HL-60 (cell line): ENCODE measurements around the gene KAT8.

Experiments used
- GABPA ChIP-seq: IDR thresholded peaks from 2 replicates; pipeline ENCODE4 v1.6.1; 2012; ENCODE audit warnings: low read depth
- POLR2AphosphoS5 ChIP-seq: IDR thresholded peaks from 2 replicates; pipeline ENCODE4 v1.6.1; 2012; ENCODE audit warnings: low read depth
- SPI1 ChIP-seq: IDR thresholded peaks from 2 replicates; pipeline ENCODE4 v1.6.1; 2012; ENCODE audit warnings: low read depth, mild to moderate bottlenecking, borderline replicate concordance
- TF ChIP-seq, protein P1 (sequence below): IDR thresholded peaks from one replicate; pipeline ENCODE4 v1.5.1; 2011; ENCODE audit warnings: low read length, control low read depth, inconsistent platforms; ENCODE audit not compliant: insufficient read depth
- TF ChIP-seq, protein P2 (sequence below): IDR thresholded peaks from 2 replicates; pipeline ENCODE4 v1.6.1; 2012; ENCODE audit warnings: low read depth; ENCODE audit not compliant: insufficient replicate concordance

DNA sequence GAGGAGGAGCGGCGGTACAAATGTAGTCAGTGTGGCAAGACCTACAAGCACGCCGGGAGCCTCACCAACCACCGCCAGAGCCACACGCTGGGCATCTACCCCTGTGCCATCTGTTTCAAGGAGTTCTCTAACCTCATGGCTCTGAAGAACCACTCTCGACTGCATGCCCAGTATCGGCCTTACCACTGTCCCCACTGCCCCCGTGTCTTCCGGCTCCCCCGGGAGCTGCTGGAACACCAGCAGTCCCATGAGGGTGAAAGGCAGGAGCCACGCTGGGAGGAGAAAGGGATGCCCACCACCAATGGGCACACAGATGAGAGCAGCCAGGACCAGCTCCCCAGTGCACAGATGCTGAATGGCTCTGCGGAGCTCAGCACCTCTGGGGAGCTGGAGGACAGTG lies 40.4 kb upstream of the KAT8 start:
- TF ChIP-seq, protein P1, sequence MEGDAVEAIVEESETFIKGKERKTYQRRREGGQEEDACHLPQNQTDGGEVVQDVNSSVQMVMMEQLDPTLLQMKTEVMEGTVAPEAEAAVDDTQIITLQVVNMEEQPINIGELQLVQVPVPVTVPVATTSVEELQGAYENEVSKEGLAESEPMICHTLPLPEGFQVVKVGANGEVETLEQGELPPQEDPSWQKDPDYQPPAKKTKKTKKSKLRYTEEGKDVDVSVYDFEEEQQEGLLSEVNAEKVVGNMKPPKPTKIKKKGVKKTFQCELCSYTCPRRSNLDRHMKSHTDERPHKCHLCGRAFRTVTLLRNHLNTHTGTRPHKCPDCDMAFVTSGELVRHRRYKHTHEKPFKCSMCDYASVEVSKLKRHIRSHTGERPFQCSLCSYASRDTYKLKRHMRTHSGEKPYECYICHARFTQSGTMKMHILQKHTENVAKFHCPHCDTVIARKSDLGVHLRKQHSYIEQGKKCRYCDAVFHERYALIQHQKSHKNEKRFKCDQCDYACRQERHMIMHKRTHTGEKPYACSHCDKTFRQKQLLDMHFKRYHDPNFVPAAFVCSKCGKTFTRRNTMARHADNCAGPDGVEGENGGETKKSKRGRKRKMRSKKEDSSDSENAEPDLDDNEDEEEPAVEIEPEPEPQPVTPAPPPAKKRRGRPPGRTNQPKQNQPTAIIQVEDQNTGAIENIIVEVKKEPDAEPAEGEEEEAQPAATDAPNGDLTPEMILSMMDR: no peak
- no peak for TF ChIP-seq POLR2AphosphoS5
- no peak for TF ChIP-seq GABPA
- no peak for TF ChIP-seq SPI1
- TF ChIP-seq, protein P2, sequence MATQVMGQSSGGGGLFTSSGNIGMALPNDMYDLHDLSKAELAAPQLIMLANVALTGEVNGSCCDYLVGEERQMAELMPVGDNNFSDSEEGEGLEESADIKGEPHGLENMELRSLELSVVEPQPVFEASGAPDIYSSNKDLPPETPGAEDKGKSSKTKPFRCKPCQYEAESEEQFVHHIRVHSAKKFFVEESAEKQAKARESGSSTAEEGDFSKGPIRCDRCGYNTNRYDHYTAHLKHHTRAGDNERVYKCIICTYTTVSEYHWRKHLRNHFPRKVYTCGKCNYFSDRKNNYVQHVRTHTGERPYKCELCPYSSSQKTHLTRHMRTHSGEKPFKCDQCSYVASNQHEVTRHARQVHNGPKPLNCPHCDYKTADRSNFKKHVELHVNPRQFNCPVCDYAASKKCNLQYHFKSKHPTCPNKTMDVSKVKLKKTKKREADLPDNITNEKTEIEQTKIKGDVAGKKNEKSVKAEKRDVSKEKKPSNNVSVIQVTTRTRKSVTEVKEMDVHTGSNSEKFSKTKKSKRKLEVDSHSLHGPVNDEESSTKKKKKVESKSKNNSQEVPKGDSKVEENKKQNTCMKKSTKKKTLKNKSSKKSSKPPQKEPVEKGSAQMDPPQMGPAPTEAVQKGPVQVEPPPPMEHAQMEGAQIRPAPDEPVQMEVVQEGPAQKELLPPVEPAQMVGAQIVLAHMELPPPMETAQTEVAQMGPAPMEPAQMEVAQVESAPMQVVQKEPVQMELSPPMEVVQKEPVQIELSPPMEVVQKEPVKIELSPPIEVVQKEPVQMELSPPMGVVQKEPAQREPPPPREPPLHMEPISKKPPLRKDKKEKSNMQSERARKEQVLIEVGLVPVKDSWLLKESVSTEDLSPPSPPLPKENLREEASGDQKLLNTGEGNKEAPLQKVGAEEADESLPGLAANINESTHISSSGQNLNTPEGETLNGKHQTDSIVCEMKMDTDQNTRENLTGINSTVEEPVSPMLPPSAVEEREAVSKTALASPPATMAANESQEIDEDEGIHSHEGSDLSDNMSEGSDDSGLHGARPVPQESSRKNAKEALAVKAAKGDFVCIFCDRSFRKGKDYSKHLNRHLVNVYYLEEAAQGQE: no peak
